HG02981 (cell line): ENCODE data around the gene ELSPBP1.
"Not testable (repeated sequence)": the region's sequence is repeated elsewhere in the genome, so short reads cannot be mapped to it uniquely, and the experiment has no call there.

Experiments
- ATAC-seq: cut with Tn5 transposase; IDR thresholded peaks from one replicate; pipeline ENCODE4 v1.9.1; 2021; ENCODE audit warnings: mild to moderate bottlenecking, moderate library complexity; ENCODE audit not compliant: unreplicated experiment

The ELSPBP1 gene

DNA sequence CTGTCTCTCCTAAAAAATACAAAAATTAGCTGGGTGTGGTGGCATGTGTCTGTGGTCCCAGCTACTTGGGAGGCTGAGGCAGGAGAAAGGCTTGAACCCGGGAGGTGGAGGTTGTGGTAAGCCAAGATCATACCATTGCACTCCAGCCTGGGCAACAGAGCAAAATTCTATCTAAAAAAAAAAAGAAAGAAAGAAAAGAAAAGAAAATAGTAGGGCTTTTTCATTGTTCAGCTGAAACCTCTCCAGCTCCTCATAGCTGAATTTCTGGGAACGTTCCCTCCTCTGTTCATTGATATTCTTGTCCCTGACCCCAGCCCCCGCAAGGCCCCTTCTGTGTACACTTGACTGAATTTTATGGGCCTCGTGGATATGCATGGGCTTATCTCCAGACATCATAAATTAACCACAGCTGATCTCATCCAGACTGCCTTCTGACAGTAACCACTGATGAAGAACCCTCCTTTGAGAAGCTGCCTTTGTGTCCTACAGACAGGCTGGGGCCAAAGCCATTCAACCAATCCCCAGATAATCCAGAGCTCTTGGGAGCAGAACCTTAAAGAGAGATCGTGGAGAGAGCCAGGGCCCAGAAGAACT lies at the start of gene ELSPBP1:
TSS of gene ELSPBP1 (plus strand) at position 424 of the 594 bp plus-strand sequence. CDS start 14,036 bp downstream, outside the sequence.
- ATAC-seq, result no peak

DNA sequence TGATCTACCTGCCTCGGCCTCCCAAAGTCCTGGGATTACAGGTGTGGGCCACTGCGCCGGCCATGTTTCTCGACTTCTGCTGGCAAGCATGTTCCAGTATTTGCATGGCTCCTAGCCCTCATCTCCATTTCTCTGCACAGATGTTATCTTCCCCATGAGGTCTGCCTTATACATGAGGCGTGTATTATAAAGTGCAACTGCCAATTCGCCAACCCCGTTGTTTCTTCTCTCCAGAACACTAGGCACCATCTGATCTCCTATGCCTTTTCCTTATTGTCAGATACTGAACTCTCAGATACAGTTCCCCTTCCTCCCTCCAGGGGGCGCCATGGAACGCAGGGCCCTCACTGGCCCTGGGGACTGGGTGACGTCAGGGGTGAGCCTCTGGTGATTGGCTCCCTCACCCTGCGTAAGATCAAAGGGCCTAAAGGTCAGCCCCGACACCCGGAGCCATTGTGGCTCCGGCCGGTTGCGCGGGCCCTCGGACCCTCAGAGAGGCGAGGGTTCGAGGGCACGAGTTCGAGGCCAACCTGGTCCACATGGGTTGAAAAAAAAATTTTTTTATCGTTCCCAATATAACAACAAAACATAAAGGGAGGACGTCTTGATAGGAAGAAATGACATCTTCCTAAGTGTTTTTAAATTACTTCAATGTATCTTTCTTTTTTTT lies 44.4 kb upstream of the ELSPBP1 start:
- not testable (repeated sequence) for ATAC-seq

DNA sequence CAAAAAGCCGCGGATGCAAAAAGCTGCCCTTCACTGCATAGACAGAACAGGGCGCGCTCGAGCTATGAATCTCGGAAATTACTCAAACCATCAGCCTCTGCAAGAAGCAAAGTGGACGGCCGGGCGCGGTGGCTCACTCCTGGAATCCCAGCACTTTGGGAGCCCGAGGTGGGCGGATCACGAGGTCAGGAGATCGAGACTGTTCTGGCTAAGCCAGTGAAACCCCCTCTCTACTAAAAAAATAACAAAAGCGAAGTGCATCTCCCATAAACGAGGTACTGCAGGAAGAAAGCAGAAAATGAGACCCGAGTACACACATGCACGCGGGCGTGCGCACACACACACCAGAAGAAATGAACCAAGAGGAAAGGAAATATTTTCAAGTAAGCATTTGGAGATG lies 42.3 kb upstream of the ELSPBP1 start:
- ATAC-seq, result not testable (repeated sequence)

DNA sequence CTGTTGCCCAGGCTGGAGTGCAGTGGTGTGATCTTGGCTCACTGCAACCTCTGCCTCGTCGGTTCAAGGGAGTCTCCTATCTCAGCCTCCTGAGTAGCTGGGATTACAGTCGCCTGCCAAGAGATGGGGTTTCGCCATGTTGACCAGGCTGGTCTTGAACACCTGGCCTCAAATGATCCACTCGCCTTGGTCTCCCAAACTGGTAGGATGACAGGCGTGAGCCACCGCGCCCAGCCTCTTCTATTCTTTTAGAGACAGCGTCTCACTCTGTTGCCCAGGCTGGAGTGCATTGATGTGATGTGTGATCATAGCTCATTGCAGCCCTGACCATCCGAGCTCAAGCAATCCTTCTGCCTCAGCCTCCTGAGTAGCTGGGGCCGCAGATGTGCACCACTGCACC lies 38.5 kb upstream of the ELSPBP1 start:
- not testable (repeated sequence) for ATAC-seq

DNA sequence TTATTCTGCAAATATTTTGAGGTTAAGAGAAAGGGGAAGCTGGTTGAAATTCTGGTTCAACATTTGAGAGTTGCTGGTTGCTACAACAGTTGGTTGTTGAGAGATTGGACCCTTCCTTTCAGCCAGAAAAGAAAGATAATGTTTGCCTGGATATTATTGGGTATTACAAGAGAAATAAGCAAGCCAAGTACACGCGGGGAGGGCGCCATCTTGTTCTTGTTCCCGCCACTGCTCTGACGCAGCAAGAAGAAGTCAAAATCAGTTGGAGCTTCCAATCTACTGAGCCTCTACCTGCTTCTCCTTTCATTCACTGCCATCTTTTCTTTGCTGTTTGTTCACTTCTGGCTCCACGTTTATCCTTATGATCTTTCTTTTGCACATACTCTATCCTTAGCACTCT lies 20.9 kb upstream of the ELSPBP1 start:
- no peak for ATAC-seq

DNA sequence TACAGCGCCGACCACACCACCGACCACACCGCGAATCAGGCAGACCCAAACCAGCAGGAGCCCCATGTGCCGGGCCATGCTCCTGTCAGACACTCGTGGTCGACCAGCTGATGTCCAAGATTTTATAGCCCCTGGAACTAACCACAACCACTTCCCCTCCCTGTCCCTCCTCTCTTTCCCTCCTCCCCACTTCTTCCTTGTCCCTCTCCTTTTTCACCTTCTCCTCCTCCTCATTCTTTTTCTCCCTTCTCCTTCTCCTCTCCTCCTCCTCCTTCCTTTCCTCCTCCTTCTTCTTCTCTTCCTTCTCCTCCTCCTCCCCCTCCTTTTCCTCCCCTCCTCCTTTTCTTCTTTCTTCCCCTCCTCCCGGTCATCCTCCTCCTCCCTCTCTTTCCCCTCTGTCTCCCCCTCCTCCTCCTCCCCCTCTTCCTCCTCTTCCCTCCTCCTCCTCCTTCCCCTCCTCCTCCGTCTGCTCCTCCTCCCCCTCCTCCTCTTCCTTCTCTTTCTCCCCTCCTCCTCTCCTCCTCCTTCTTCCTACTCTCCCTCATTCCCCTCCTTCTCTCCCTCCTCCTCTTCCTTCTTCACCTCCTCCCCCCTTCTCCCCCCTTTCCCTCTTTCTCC lies 3.1 kb upstream of the ELSPBP1 start:
- no peak for ATAC-seq

DNA sequence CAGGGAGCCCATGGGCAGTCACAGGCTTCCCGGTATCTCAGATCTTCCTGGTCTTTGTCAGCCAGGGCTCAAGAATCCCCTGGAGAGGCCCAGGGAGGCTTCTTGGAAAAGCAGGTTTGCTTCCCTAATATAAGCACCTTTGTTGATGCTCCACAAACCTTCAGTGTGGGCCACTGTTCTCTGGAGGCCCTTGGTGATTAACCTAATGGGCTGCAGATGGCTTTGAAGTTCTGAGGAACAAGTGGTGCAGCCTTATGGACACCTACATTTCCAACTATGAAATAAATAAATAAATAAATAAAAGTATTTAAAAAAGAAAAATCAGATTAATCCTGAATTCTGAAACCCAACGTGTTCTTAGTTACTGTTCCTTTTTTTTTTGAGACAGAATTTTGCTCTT lies 2.4 kb upstream of the ELSPBP1 start, which contains the start of gene BSPH1:
TSS of gene BSPH1 (minus strand) at position 101 of the 400 bp plus-strand sequence. CDS start at position 12, 89 bp downstream.
- no peak for ATAC-seq

DNA sequence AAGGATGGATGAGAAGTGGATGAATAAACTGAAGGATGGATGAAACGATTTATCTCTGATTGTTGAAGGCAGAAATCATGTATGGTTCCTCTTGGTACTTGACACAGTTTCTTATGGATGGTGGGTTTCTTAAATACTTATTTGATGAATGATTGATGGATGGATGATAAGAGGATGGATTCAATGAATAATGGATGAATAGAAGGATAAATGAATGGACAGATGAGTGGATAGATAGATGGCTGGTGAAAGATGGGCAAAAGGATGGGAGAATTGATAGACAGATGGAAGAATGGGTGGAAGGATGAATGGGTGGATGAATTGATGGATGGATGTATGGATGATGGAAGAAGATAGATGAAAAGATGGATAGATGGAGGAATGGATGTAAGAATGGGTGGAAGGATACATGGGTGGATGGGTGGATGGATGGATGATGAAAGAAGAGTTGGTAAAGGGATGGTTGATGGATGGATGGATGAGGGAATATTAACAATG lies 1.8 kb downstream of the ELSPBP1 start:
- ATAC-seq, result no peak

DNA sequence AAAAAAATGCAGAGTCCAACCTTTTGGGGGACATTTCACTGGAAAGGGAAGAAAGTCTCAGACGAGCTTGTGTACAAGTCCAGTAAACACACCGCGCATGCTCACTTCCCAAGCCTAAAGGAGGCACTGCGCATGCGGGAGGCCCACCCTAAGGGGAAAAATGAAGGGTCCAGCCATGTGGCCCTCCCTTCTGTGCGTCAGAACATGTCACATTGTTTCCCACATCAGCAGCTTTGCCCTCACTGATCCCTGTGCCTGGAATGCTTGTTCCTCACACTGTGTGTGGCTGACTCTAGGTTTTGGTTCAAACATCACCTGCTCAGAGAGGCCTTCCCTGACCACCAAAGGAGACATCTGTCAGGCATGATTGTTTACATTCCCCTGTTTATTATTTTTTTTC lies 4.4 kb downstream of the ELSPBP1 start:
- ATAC-seq, result no peak

DNA sequence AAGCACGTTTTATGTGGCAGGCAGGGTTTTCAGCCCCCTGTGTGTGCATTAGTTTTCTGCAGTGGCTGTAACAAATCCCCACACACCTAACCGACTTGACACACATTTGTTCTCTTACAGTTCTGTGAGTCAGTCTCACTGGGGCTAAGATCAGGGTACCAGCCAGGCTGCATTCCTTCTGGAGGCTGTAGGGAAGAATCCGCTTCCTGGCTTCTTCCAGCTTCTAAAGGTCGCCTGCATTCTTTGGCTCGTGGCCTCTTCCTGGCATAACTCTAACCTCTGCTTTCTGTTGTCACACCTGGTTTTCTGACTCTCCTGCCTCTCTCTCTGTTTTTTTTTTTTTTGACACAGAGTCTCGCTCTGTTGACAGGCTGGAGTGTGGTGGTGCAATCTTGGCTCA lies 6.4 kb downstream of the ELSPBP1 start:
- ATAC-seq, result no peak

DNA sequence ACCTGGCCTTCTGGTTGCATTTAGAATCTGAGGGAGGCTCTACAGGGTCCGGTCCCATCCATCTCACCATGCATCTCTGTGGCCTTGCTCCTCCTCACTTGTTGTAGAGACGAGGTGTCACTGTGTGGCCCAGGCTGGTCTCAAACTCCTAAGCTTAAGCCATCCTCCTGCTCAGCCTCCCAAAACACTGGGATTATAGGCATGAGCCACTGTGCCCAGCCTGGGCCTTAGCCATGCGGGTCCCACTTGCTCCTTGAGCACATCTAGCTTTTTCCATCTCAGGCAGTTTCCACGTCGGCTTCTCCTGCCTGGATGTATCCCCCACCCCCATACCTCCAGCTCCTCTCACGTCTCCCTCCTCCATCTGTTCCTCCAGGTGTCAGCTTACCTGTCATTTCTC lies 9.8 kb downstream of the ELSPBP1 start:
- no peak for ATAC-seq

DNA sequence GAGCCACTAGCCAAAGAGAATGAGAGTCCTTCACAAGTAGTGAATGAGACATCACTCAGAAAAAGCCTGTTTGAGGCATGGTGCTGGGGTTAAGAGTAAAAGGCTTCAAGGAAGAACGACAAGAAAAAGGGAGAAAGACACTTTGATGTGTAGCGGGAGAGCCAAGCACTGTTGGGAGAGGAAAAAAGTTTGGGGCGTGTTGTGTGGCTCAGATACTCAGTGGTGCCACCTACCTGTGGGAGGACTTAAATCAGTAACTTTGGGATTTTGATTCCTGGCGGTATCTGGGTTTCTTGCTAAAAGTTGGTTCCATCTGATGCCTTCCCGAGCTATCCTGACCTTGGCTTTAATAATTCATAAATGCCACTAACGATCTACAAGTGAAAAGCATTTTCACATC lies 12.3 kb downstream of the ELSPBP1 start:
- no peak for ATAC-seq

DNA sequence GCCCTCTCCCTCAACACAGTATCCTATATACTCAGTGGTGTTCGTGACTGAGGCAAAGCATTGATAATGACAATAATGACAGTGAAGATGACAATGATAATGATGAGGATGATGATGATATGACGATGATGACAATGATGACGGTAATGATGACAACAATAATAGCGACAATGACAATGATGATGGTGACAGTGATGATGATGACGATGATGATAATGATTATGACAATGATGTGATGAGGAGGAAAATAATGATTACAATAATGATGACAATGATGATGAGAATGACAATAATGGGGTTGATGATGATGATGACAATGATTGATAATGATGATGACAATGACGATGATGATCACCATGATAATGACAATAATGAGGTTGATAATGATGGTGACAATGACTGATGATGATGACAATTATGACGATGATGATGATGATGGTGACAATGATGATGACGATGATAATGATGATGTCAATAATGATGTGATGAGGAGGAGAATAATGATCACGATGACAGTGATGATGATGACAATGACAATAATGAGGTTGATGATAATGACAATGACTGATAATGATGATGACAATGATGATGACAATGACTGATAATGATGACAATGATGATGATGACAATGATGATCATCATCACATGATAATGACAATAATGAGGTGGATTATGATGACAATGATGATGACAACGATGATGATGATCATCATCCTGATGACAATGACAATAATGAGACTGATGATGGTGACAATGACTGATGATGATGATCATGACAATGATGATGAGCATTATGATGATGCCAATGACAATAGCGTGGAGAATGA lies 16.7 kb downstream of the ELSPBP1 start:
- no peak for ATAC-seq

DNA sequence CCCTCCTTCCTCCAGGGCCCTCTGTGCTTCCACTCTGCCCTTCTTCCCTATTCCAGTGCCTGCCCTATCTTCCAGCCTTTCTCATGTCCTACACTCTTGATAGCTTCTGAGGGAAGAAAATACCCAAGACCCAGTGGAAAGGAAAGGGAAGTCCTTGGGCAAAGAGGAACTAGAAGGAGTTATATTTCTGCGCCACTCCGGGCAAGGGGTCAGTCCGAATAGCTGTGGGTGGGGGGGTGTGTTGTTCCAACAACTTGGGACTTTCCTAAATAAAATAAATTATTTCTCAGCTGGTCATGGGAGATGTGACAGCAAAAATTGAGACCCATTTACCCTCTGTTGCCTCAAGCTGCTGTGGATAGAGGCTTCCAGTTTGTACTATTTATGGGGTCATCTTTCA lies 26.3 kb downstream of the ELSPBP1 start:
- no peak for ATAC-seq

DNA sequence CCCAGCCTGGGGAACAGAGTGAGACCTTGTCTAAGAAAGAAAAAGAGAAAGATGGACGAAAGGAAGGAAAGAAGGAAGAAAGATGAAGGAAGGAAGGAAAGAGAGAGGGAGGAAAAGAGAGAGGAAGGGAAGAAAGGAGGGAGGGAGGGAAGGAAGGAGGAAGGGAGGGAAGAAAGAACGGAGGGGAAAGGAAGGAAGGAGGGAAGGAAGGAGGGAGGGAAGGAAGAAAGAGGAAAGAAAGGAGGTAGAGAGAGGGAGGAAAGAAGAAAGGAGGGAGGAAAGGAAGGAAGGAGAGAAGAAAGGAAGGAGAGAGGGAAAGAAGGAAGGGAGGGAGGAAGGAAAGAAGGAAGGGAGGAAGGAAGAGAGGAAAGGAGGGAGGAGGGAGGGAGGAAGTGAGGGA lies 28.6 kb downstream of the ELSPBP1 start:
- ATAC-seq, result no peak

DNA sequence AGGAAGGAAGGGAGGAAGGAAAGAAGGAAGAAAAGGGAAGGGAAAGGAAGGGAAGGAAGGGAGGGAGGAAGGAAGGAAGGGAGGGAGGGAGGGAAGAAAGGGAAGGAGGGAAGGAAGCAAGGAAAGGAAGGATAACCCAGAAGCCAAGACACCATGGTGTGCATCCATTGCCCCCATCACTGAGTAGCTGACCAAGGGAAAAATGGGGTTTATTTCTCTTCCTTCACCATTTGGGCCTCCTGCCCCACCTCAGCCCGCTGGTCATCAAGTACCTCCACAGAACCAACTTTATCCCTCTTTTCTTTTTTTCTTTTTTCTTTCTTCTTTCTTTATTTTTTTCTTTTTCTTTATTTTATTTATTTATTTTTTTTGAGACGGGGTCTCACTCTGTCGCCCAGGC lies 29.1 kb downstream of the ELSPBP1 start:
- no peak for ATAC-seq

DNA sequence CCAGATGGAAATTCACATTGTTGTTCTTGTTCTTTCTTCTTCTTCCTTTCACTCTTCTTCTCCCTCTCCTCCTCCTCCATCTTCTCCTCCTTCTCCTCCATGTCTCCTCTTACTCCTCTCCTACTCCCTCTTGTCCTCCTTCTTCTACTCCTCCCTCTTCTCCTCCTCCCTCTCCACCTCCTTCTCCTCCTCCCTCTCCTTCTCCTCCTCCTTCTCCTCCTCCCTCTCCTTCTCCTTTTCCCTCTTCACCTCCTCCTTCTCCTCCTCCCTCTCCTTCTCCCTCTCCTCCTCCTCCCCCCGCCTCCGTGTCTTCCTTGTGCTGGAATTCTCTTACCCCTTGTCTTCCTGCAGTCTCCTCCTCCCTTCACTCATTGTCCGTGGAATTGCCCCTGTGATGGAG lies 31.0 kb downstream of the ELSPBP1 start:
- ATAC-seq, result no peak

DNA sequence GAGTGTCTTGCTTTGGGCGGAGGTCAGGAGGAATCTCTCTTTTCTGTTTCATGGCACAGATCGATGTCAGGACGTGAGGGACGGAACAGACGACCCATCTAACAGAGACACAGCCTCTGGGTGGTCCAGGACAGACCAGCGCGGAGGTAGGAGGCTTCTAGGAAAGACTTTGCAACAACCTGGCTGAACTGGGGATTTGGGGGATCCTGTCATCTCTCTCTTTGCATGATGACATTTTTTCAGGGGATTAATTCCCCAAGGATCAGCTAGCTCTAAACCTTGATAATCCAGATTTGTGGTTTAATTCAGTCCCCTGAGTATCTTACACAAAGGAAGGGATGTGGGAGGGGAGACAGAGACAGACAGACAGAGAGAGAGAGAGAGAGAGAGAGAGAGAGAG lies 35.0 kb downstream of the ELSPBP1 start:
- no peak for ATAC-seq

DNA sequence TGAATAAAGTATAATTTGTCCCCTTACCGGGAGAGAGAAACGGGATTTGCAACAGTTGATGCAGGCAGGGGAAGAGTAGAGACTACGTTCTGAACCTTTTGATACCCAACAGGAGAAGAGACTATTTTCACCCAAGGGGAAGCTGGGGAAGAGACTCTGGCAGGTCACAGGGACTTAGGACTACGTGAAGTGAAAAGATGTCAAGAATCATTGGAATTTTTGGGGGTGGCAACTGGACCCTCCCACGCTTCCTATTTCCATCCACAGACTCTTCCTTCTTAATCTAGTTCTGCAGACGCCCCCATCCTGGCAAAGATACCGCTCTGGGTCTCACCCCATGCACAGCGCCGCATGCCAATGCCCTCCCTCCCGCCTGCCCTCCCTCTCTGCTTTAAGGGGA lies 35.6 kb downstream of the ELSPBP1 start:
- ATAC-seq, result no peak

DNA sequence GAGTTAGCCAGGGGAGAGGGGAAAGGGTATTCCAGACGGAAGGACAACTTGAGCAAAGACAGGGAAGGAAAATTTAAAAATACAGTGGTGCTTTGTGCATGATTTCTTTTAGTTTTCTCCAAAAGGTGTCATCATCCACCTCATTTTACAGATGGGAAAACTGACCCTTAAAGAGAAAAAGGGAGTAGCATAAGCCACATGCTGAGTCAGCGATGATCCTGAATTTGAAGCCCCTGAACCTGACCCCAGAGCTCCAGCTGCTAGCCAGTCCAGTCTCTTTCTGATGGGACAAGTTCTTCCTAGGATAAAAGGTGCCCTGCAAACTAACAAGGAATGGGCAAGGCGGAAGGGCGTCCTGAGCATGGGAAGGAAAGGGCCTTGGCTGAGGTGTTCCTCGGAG lies 39.2 kb downstream of the ELSPBP1 start:
- ATAC-seq, result no peak

DNA sequence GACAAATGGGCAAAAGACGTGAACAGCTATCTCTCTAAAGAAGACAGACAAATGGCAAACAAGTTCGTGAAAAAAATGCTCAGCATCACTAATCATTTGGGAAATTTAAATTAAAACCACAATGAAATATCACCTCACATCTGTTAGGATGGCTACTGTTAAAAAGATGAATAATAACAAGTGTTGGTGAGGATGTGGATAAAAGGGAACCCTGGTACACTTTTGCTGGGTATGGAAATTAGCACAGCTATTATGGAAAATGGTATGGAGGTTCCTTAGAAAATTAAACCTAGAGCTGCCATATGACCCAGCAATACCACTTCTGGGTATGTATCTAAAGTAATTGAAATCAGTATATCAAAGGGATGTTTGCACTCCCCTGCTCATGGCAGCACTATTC lies 42.3 kb downstream of the ELSPBP1 start:
- ATAC-seq, result no peak
